Muscle of back (tissue), 11 donors: ENCODE data around the gene SORCS1. TPM values are rescaled to one million over a fixed set of nuclear protein-coding genes. Genes with fewer than 3 reads are reported as not detected.

Experiments
- DNase-seq, 3 donors: peaks; one replicate each; pipeline versions ENCODE4 v3.0.0 to v3.0.0-alpha.2; 2013
- polyA plus RNA-seq, 10 donors: library from polyadenylated mRNA; unstranded; fragments of 120-200 nt; gene quantifications; one replicate each; pipeline ENCODE4 v1.2.1, GENCODE V29; 2013; ENCODE audit not compliant: insufficient read length in 10 of 10

SORCS1 gene
- polyA plus RNA-seq, 10 donors = 2.5 to 5.7 (median 4.0) TPM

DNA sequence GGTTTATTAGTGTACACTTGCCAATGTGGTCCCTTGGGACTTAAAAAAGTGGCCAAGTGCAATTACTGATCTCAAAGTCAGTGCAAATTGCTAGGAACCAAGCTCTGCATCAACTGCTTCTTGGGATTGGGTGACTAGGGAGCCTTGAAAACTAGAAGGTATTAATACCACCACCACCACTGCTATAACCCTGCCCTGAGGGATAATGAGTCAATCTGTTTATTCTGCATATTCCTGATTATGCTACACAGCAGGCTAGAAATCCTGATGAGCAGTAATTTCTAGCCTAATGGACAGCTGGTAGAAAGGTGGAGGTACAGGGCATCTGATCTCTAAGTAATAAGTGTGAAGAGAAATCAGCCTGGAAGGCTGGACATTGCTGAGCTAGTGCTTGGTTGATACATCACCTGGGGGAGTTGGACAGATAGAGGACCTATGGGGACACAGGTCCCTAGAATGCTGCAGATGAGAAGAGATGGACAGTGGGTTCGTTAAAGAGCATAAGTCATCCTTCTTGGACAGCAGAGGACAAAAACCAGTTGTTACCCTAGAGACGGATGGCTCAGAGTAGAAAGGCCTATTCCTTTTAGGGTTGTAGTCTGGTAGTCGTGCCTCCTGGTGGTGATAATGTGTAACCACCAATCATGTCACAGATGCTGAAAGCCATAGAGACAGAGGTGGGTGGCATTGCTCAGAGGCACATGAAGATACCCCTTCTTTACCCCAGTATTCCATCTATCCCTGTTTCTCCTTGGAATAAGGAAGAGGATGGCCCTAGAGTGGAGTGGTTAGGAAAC, 554.8 kb downstream of the SORCS1 start:
- DNase-seq = no peak

DNA sequence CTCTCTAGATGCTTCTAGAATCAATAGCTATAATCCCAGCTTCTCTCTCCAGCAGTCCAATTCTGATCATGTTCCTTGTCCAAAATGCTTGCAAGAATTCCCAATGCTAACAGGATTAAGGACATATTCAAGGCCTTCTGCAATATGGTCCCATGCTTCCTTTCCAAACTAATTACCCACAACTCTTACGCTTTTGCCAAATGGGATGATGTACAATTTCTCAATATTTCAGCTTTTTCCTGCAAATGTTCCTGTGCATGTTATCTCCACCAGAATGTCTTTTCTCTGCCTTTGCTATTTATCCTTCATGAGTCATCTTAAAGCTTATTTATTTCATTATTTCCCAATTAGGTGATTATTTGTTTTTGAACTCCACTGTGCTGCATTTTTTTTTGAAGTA, 556.4 kb downstream of the SORCS1 start:
- DNase-seq = no peak

DNA sequence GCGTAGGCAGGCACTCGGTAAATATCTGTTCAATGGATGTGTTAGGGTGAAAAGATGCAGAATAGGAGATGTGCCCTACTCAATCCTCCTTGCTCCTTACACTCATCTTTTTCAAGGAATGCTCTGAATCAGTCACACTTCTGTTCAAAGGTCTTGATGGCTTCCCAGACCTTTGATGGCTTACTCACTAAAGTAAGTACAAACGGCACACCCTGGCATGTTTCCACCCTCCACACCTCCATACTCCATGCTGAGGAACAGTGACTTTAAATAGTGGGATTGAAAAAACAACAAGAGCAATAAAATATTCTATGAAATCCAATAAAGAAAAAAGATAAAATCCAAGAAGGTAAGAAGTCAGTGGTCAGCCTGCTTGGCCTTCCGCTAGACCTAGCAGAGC, 569.2 kb downstream of the SORCS1 start:
- DNase-seq = no peak

DNA sequence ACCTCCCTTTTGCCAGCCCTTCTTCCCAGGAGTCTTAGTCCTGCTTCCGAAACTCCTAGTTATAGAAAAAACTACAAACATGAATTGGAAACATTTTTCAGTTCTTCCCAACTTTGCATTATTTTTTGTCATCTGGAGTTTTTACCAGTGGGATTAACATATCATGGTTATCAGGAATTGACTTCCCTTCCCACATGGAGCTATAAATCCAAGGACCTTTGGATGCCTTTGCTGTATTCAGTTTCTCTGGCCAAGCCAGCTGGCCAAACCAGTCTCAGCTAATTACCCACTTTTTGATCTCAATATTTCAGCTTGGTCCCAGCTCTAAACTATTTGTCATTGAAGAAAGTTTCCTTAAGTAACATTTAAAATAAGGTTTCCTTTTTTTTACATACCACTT, 570.6 kb downstream of the SORCS1 start:
- peak in 1 of 3 donors; percentile 60 for DNase-seq

DNA sequence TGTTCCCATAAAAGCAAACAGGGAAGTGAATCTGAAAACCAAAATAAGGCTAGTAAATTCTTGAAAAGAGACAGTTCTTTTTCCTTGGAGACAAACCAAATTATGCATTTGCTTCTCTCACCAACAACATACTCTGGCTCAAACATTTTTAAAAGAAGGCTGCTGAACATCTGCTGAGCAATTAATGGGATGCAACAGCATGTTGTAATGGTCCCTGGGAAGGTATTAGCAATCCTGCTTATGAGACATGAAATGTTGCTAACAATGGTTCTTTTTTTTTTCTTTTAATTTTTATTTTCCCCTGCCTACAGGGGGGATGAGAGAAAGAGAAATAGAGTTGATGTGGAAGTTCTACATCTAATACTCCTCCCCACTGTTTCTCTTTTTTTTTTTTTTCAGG, 572.1 kb downstream of the SORCS1 start:
- DNase-seq = peak in 2 of 3 donors; percentile 47 to 75

DNA sequence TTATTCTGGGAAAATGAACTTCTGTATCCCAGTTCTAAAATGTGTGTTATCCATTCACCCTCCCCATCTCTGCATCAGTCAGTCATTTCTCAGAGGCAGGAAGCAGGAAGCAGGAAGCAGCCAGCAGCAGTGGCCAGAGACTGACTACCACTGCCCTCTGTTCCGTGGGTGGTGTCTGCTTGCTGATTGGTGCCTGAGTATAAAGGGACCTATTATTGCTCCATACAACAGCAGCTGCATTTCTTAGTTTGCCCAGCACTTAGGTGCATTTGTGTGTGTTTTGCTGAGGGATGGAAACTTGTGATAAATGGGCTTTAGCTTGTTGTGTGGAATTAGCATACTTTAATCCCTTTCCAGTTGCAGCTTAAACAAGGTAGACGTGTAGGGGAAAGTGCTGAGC, 582.2 kb downstream of the SORCS1 start:
- no peak for DNase-seq

DNA sequence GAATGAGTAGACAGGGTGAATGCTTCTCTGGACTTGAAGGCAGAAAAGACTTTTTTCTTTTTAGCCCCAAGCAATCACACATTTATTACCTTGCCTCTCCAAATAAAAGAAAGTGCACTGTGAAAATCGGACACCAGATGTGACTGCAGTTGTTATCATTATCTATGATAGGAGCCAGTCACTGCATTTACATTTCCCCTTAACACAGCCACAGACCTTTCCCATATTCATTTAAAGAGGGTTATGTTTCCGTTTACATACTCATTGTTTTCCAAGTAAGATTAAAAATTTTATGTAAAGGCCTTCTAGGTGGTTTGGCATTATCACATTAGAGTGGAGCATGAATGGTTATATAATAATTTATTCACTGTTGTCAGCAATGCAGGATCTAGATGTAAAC, 586.8 kb downstream of the SORCS1 start:
- DNase-seq = no peak

DNA sequence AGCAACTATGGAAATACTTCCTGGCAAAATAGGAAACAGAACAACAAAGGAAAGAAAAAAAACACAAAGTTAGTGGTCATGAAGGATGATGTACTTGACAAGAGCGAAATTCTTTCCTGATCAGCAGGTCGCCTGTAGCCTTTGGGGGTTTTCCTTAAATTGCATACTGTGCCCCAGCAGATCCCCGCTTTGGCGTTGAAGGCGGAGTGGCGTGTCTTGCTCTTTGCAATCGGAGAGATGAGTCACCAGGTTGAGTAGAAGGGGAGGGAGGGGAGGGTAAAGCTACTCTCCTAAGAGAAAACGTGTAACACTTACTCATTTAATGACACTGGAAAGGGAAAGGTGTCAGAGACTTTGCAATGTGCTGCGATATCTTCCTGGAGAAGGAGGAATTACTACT, 587.2 kb downstream of the SORCS1 start:
- no peak for DNase-seq

DNA sequence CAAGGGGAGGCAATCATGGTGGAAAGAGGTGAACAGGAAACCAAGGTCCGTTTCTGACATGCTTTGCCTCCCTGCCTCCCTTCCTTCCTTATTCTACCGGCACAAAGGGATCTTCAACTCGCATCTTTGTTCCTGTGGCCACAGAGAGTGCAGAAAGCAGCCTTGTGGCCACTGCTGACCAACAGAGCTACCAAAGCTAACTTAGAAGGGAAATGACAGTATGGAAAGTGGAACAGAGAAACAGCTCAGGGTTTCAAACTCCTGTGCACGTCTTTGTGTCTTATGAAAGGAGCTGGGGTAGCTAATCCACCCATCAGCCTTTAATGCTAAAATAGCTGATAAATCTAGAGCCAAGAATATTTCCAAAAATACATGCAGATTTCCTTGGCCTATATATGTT, 588.0 kb downstream of the SORCS1 start:
- no peak for DNase-seq

DNA sequence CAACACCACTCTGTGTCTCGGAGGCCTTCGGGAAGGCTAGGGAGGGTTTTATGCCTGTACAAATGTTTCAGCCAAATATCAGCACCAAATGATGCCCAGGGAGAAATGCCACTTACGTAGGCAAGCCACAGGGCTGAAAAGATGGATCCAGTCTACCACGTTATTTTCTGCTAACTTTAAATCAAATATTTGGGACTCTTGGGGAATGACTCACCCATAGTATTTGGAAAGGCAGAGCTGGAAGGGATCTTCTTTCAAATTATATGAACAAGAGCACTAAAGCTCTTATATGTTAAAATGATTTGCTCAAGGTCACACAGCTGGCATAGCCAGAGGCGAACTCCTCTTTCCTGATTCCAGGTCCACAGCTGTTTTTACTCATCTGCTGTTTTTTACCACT, 591.4 kb downstream of the SORCS1 start:
- DNase-seq = peak in 1 of 3 donors; percentile 71

DNA sequence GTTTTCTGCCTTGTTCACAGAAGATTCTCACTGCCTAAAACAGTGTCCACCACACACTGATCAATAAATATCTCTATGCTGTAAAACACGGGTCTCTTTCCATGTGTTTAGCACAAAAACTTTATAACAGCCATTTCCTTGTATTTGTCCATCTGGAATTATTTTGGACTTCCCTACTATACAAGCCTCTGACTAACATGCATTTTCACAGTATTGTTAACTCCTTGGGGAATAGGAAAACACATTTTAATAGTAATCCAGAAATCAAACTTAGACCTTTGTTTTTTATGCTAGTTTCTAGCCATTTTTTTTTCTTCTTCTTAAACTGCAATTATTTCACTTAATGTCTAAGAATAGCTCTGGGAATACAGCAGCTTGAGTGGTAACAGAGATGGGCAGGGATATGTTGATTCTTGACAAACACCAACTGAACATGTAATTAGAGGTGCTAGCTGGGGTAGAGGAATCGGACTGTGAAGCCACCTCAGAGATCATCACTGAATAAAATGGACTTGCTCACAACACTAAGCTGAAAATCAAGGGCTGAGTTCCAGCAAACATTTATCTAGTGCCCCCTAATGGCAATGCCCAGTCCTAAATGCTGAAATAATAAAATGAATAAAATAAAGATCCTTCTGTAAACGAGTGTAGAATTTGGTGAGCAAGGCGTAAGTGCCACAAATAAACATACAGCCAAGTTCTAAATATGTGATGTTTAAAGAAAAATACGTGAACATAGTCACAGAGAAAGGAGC, 593.1 kb downstream of the SORCS1 start:
- peak in 2 of 3 donors; percentile 33 to 73 for DNase-seq

DNA sequence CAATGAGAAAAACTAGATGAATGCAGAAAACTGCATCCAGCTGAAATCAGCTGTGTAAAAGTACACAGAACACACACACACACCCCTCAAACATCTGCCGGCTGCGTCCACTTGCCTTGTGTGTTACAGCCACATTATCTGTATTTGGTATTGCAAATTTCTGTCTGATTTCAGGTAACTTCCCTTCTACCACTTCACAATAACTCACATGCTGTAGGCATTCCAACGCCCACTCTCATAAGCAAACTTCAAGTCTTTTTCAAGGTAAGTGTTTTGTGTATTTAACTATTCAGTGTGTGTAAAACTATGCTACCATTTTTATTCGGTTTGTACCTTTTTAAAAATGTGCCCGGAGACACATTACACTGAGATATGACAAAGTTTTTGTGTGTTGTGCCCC, 594.2 kb downstream of the SORCS1 start:
- peak in 1 of 3 donors; percentile 53 for DNase-seq

DNA sequence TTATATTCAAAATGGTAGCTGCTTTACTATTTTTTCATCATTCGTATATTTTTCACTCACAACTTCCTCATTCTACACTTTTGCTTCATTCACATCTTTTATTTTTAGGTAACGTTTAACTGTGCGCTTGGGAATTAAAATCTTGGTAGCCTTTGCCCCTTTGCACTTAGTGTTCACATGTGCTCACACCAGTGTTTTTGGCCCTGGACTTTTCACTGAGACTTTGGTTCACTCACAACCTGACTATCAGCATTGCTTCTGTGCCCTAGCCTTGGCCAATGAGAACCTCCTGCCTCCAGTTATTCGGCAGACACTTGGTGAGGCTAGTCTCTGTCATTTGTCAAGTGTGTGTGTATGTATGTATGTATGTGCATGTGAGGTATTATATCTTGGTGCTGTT, 596.9 kb downstream of the SORCS1 start:
- DNase-seq = no peak

DNA sequence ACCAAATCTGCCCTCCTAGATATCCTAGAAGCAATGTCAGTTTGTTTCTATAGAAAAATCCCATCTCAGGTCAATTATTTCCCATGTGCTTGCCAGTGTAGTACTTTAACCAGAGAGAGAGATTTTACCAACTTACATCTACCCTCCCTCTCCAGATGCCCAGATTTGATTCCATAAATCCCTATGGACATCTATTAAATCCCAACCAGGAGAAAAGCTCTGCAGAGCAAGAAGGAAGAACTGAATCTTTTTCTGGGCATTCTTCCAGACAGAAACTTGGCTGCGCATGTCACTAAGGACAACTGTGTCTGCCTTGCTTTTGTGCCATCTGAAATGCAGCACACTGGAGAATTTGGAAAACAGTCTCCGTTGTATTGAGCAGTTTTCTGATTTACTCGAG, 597.6 kb downstream of the SORCS1 start:
- peak; percentile 59 to 75 (median 62) for DNase-seq

DNA sequence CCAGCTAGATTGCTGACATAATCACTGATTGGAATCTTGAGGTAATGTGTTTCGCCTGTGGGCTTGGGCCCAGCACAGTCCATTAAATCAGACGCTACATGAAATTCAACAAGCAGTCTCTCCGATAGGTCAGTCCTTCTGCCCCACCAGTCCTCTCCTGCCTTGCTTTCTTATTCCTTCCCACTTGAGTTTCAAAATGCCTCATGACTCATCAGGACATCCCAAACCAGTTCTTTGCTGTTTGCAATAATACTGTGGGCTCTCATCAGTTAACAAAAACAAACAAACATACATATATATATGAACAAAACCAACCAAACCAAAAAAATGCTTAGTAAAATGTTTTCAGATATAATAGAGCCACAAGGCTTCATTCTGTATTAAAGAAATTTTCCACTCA, 599.0 kb downstream of the SORCS1 start:
- DNase-seq = no peak

DNA sequence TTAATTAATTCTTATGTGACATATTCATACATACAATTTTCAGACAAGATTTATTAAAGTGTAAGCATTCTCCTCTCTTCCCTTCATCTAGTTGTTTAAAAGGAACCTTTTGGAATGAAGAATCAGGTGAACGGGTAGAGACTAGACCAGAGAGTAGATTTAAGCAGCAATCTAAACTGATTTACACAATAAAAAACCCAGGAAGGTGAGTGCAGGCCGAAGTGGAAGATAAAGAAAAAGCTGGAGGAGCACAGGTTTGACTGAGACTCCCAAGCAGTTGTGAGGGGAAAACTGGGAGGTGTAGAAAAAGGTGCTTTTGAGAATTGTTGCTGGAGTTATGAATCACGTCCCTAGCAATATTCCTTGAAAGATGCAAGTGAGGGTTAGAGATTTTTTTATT, 601.1 kb downstream of the SORCS1 start:
- DNase-seq = no peak

DNA sequence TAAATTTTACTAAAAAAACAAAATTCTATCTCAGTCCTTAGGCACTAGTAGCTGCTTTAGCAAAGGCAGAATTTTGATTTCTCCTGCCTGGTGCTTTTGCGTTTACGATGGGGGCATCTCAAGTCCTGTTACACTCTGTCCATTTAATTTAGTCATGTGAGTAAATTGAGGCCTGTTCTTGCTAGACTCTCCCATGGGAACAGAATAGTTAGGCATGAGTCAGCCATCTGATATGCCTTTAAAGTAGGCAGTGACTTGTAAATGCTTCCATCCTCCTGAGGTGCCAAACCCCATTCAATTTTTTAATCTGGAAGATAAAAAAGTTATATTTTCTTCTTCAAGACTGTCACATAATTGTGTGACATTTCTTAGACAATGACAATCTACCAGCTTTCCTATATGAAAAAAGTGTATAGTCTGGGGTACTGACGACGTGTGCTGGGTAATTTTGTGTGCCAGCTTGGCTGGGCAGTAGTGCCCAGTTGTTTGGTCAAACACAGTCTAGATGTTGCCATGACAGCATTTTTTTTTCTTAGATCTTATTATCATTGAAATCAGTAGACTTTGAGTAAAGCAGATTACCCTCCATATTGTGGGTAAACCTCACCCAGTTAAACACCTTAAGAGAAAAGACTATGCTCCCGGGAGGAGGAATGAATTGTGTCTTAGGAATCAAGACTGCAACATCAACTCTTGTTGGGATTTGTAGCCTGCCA, 603.4 kb downstream of the SORCS1 start:
- DNase-seq = peak in 1 of 3 donors; percentile 45

DNA sequence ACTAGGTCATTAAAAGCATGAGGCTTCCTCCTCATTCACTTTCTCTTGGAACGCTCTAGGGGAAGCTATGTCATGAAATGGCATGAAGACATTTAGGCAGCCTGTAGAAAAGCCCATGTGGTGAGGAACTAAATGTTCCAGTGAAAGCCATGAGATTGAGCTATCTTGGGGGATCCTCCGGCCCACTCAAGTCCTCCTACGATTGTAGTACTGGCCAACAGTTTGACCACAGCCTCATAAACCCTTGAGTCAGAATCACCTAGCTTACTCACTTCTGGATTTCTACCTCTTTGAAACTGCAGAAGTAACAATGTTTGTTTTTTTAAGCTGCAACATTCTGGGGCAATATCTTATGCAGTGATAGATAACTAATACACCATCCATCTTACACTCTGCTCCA, 605.1 kb downstream of the SORCS1 start:
- DNase-seq = no peak

DNA sequence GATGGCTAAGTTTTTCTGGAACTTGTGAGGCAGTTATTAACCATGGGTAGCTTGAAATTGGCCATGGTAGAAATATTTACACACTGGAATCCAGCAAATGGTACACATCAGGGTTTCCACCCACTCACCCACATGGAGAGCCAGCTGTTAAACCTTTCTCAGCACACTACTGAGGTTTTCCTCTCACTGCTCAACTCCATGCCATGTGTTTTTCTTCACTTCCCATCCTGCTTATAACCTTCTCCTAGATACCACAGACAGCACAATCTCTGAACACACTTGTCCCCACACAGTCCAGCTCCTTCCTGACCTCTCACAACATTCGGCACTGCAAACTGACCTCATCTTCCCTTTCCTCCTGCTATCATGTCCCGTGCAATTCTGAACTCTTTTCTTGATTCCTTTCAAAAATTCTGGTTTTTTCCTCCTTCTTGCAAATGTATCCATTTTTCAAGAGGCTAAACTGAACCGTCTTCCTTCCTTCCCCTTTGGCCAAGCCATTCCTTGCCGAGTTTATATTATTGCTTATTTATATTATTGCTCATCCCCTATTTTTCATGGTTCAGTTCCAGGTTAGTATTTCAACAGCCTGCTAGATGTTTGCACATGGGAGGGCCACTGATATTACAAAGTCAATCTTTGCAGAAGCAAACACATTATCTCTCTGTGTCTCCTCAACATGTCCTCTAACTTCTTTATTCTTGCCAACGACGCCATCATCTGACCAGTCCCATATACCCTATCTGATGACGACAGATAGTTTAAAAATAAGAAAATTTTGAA, 606.4 kb downstream of the SORCS1 start:
- DNase-seq = peak in 1 of 3 donors; percentile 42

DNA sequence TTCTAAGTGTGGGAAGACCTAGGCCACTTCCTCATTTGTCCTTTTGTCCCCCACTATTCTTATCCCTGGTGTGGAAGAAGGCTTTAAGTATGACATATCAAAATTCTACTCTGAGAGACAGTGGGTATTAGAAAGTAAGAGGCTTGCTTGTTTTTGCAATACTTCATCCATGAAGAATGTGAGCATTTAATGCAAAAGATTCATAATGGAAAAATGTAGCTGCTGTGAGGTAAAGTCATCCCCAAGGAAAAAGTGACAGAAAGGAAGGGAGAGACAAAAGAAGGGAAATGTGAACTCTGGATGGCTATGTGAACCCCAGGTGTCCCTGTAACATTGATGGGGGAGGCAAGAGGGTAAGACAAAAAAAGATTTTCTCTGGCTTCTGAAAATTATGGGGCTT, 607.5 kb downstream of the SORCS1 start:
- DNase-seq = peak in 1 of 3 donors; percentile 31

DNA sequence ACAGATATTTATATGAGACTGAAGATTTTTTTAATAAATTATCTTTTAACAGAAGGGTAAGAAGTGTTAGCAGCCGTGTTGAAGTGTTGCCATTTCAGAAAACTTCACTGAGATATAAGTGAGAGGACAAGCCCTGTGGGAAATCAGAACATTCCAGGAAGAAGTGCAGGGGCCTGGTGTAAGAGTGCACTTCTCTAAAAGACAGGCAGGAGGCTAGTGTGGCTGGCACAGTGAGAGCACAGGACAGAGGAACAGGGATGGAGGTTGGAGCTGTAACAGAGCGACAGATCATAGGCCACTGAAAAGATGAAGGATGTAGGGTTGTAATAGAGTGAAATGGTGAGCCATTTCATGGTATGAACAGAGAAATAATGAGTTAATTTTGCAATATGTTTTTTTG, 608.9 kb downstream of the SORCS1 start:
- DNase-seq = no peak
